HepG2 (cell line): ENCODE measurements around the gene SLBP. TPM values are rescaled to one million over a fixed set of nuclear protein-coding genes. Genes with fewer than 3 reads are reported as not detected.

Source experiments
- ASH2L ChIP-seq: fragments of 300-600, 200-600 bp; sonication (generic); IDR thresholded peaks from 2 replicates; pipeline ENCODE4 v1.7.0; 2017; ENCODE audit warnings: low read depth, mild to moderate bottlenecking, moderate library complexity, mixed read lengths, low read length; ENCODE audit not compliant: insufficient read length
- PATZ1 ChIP-seq: sonication (generic); formaldehyde crosslinking; IDR thresholded peaks from 2 replicates; pipeline ENCODE4 v1.4.0; 2020; ENCODE audit warnings: missing genetic modification reagents
- PHF8 ChIP-seq: sonication (generic); formaldehyde crosslinking; IDR thresholded peaks from 2 replicates; pipeline ENCODE4 v1.5.0; 2020; ENCODE audit warnings: missing genetic modification reagents
- SKIL ChIP-seq: sonication (generic); formaldehyde crosslinking; IDR thresholded peaks from 2 replicates; pipeline ENCODE4 v1.8.0; 2022; ENCODE audit warnings: missing genetic modification reagents, mild to moderate bottlenecking, moderate library complexity, borderline replicate concordance
- THRA ChIP-seq: sonication (generic); formaldehyde crosslinking; IDR thresholded peaks from 2 replicates; pipeline ENCODE4 v1.4.0; 2020; ENCODE audit warnings: missing genetic modification reagents, borderline replicate concordance
- ZNF281 ChIP-seq: sonication (generic); formaldehyde crosslinking; IDR thresholded peaks from 2 replicates; pipeline ENCODE4 v1.4.0; 2020; ENCODE audit warnings: missing genetic modification reagents, borderline replicate concordance
- ZNF589 ChIP-seq: sonication (generic); formaldehyde crosslinking; conservative IDR thresholded peaks from 2 replicates; pipeline ENCODE4 v1.8.0; 2022; ENCODE audit warnings: mild to moderate bottlenecking, moderate library complexity, missing genetic modification reagents
- ZNF687 ChIP-seq: sonication (generic); formaldehyde crosslinking; IDR thresholded peaks from 2 replicates; pipeline ENCODE4 v1.5.1; 2020; ENCODE audit warnings: mild to moderate bottlenecking, missing genetic modification reagents, moderate library complexity
- ZNF777 ChIP-seq: sonication (generic); formaldehyde crosslinking; IDR thresholded peaks from 2 replicates; pipeline ENCODE4 v1.4.0; 2020; ENCODE audit warnings: missing genetic modification reagents
- polyA plus RNA-seq, 8 experiments: library from polyadenylated mRNA; depleted of rRNA in 3 of 8; stranded (reverse) in 7 of 8; unstranded in 1 of 8; fragments of >200 nt; fragmentation: Illumina TruSeq in 4 of 8; extraction: Trizol in 4 of 8; gene quantifications; 2 replicates each; pipeline versions ENCODE4 v1.2.1 to v1.2.3, GENCODE V29; 2011 to 2016; ENCODE audit warnings: low read depth in 4 of 8, missing spikeins in 1 of 8, mixed read lengths in 1 of 8; ENCODE audit not compliant: insufficient read depth in 1 of 8
- total RNA-seq, 5 experiments: library from RNA; depleted of rRNA; stranded (reverse); fragments of >200 nt; fragmentation: Illumina TruSeq; extraction: Trizol; gene quantifications; 2 replicates each; pipeline ENCODE4 v1.2.3, GENCODE V29; 2016; ENCODE audit warnings: low read depth in 1 of 5

The SLBP gene
- total and polyA plus RNA-seq, 2 of the 13 experiments (the other 11 are each of a cell fraction or from before 2014, with no cell fraction given) = 43.9 to 104 TPM

GRCh38 chr4:1757836-1758235 lies 45.7 kb upstream of the SLBP start (continued):
- TF ChIP-seq ZNF687 (no peak), ASH2L (no peak), PHF8 (CRISPR knock-in tag) (no peak), ZNF777 (CRISPR knock-in tag) (no peak), PATZ1 (CRISPR knock-in tag) (peak; percentile 63), SKIL (CRISPR knock-in tag) (no peak), ZNF589 (CRISPR knock-in tag) (no peak), THRA (CRISPR knock-in tag) (no peak), ZNF281 (CRISPR knock-in tag) (peak; percentile 20; the same call in 1 of the 2 replicates)
